ENCODE measurements around the gene MYL6B. TPM values are rescaled to one million over a fixed set of nuclear protein-coding genes. Genes with fewer than 3 reads are reported as not detected.

The MYL6B gene
- polyA plus RNA-seq, 1 experiment: 75.4 TPM

GRCh38 chr12:56162468-56163290 is 10.3 kb downstream of the MYL6B start:
- no peak for DNase-seq (ENCODE audit: low read depth)
- H3K27me3 ChIP-seq (ENCODE audit: control insufficient read depth, insufficient read depth, low read length): no peaks in the 10 kb centered on the region
- peaks cover 31% of the 10 kb centered on the region for H3K36me3 ChIP-seq (ENCODE audit: control insufficient read depth, insufficient read depth, low read length)
- TF ChIP-seq, protein P1, sequence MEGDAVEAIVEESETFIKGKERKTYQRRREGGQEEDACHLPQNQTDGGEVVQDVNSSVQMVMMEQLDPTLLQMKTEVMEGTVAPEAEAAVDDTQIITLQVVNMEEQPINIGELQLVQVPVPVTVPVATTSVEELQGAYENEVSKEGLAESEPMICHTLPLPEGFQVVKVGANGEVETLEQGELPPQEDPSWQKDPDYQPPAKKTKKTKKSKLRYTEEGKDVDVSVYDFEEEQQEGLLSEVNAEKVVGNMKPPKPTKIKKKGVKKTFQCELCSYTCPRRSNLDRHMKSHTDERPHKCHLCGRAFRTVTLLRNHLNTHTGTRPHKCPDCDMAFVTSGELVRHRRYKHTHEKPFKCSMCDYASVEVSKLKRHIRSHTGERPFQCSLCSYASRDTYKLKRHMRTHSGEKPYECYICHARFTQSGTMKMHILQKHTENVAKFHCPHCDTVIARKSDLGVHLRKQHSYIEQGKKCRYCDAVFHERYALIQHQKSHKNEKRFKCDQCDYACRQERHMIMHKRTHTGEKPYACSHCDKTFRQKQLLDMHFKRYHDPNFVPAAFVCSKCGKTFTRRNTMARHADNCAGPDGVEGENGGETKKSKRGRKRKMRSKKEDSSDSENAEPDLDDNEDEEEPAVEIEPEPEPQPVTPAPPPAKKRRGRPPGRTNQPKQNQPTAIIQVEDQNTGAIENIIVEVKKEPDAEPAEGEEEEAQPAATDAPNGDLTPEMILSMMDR (IDR thresholded peaks at IDR 0.05; ENCODE audit: insufficient read depth, low read depth, low read length): no peak
- ChIA-PET POLR2A (interaction anchor here (0.7 to 1.0 kb wide), 5 partner anchors 17 to 59 kb away, joined by 3 to 6 read pairs (median 3); partner anchors contain the start of genes ESYT1 and RNF41), CTCF (interaction anchor here (1.2 to 8.7 kb wide), 4 partner anchors 11 to 95 kb away, joined by 5 to 56 read pairs (median 30); partner anchors contain the start of genes ANKRD52, MYL6B, SMARCC2 and ZC3H10)
- H3K4me3 ChIP-seq (ENCODE audit: low read depth, low read length): no peak overlapping the region

DNA sequence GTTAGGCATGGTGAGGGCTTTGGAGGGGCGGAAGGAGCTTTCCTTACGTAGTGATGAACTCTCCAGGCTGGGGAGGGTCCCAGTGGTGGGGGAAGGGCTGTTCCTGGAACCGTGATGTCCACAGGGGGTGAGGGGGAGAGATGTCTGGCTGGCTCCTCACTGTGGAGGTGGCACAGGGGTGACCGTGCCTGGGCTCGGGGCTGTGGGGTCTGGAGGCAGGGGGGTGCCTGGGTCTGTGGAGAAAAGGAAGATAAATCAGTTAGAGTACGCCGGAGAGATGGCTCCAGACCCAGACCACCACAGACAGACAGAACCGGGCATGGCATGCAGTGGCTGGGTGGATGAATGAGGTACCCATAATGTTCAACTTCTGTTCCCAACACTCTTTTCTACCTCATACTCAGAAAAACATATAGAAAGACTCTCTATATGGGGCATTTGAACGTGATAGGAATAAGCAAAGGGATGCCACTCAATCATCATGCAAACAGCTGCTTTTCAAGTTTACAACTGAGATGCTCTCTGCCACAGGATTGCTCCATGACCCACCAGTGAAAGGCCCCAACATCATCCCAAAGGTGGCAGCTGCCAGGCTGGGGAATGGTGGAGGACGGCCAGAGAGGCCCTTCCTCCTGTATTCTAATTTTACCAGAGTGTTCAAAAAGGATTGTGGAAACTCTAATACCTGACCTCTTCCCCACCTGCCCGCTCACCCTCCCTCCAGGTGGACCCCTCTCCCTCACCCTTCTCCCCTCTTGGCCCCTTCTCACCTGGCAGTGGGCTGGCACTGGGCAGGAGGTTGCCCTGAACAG is 11.4 kb downstream of the MYL6B start:
- H3K27me3 ChIP-seq (ENCODE audit: control insufficient read depth, insufficient read depth, low read length): no peaks in the 10 kb centered on the region
- ChIA-PET POLR2A (interaction anchor here (0.7 to 1.0 kb wide), 3 partner anchors 16 to 44 kb away, joined by 3 to 6 read pairs (median 3); partner anchors contain the start of gene ESYT1), CTCF (interaction anchor here (2.0 to 8.7 kb wide), 4 partner anchors 13 to 44 kb away, joined by 5 to 56 read pairs (median 30); partner anchors contain the start of genes MYL6B, SMARCC2 and ZC3H10)
- TF ChIP-seq, protein P1 (IDR thresholded peaks at IDR 0.05; ENCODE audit: insufficient read depth, low read depth, low read length): no peak
- DNase-seq (ENCODE audit: low read depth): no peak
- H3K36me3 ChIP-seq (ENCODE audit: control insufficient read depth, insufficient read depth, low read length): peaks cover 37% of the 10 kb centered on the region
- no peak overlapping the region for H3K4me3 ChIP-seq (ENCODE audit: low read depth, low read length)

DNA sequence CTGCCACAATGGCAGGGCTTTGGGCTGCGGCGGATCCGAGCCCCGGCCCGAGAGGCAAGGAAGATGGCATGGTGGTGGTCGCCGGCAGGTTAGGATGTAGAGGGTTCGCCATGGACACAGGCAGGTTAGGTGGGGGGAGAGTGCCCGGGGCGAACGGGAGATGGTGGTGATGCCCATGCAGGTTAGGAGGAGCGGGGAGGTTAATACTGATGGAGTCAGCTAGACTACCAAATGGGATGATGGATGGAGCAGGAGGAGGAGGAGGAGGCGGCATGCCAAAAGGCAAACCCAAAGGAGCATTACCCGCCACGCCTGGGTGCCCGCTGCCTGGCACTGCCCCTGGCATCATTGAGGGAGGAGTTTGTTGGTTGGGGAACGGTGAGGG is 11.9 kb downstream of the MYL6B start:
- Histone ChIP-seq H3K27me3 (ENCODE audit: control insufficient read depth, insufficient read depth, low read length) (no peaks in the 10 kb centered on the region), H3K4me3 (ENCODE audit: low read depth, low read length) (no peak overlapping the region), H3K36me3 (ENCODE audit: control insufficient read depth, insufficient read depth, low read length) (peaks cover 38% of the 10 kb centered on the region)
- TF ChIP-seq, protein P1 (IDR thresholded peaks at IDR 0.05; ENCODE audit: insufficient read depth, low read depth, low read length): no peak
- CTCF ChIA-PET: interaction anchor here (0.8 to 8.7 kb wide), 3 partner anchors 17 to 45 kb away, joined by 3 to 56 read pairs (median 5); partner anchors contain the start of gene SMARCC2
- POLR2A ChIA-PET: no interaction called here
- DNase-seq (ENCODE audit: low read depth): no peak

GRCh38 chr12:56165369-56165768 is 13.0 kb downstream of the MYL6B start:
- ChIA-PET CTCF (interaction anchor here (1.4 to 8.7 kb wide), 3 partner anchors 23 to 46 kb away, joined by 5 to 56 read pairs (median 5); partner anchors contain the start of gene SMARCC2), POLR2A (no interaction called here)
- H3K36me3 ChIP-seq (ENCODE audit: control insufficient read depth, insufficient read depth, low read length): peaks cover 36% of the 10 kb centered on the region
- TF ChIP-seq, protein P1 (IDR thresholded peaks at IDR 0.05; ENCODE audit: insufficient read depth, low read depth, low read length): no peak
- no peak for DNase-seq (ENCODE audit: low read depth)
- H3K4me3 ChIP-seq (ENCODE audit: low read depth, low read length): no peak overlapping the region
- no peaks in the 10 kb centered on the region for H3K27me3 ChIP-seq (ENCODE audit: control insufficient read depth, insufficient read depth, low read length)

All from BJ (cell line).